ENCODE measurements around the gene OR2H1. TPM values are rescaled to one million over a fixed set of nuclear protein-coding genes. Genes with fewer than 3 reads are reported as not detected.
A peak's percentile ranks its signal among the peaks of the same experiment; 100 is the strongest.

Gene OR2H1
- total and polyA plus RNA-seq, 9 of the 15 experiments (the other 6 are each of a cell fraction or from before 2014, with no cell fraction given): not detected

DNA sequence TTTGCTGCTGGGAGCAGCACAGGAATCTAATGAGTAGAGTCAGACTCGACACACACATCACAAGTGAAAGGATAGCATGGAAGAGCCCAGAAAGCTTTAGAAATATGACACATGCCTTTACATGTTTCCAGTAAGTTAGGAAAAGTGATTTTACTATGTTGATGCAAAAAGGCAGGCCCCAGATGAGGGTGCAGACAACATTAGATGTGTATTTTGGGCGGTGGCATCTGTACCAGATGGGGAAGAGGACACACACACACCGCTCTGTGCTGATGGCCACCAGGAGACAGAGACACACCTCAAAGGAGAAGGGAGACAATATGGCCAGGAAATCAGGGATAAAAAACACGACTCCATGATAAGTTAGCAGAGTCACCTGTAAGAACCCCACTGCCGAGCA is 30.2 kb downstream of the OR2H1 start:
- Histone ChIP-seq H3K4me1 (replicated peaks in 1 of 2; ENCODE audit: control insufficient read depth in 2 of 2, insufficient read depth in 2 of 2, low read length in 2 of 2) (peaks cover 8 to 39% of the 10 kb centered on the region in 2 experiments; a peak in 4 of 5 replicates), H3K36me3 (ENCODE audit: control insufficient read depth, insufficient read depth, low read length) (no peaks in the 10 kb centered on the region), H3K79me2 (ENCODE audit: control insufficient read depth, insufficient read depth, low read length) (no peaks in the 10 kb centered on the region), H3K4me3 (no peak overlapping the region), H3K27me3 (ENCODE audit: control insufficient read depth in 2 of 2, insufficient read depth in 2 of 2, low read length in 2 of 2) (no peaks in the 10 kb centered on the region), H3K9me3 (replicated peaks; ENCODE audit: control insufficient read depth, insufficient read depth, low read depth, low read length) (no peaks in the 10 kb centered on the region), H3K9me1 (ENCODE audit: control insufficient read depth, insufficient read depth, low read length) (no peaks in the 10 kb centered on the region), H3K27ac (ENCODE audit: extremely low read depth, low read depth, low read length) (no peak overlapping the region), H3K4me2 (ENCODE audit: insufficient read depth, low read length) (no peak overlapping the region), H4K20me1 (replicated peaks; ENCODE audit: control insufficient read depth, insufficient read depth, low read length) (no peaks in the 10 kb centered on the region), H2AFZ (ENCODE audit: low read depth, low read length) (peak overlapping the region; percentile 10; the same call in 1 of the 2 replicates), H3K9ac (ENCODE audit: insufficient read depth in 1 of 2, low read depth in 2 of 2, low read length in 2 of 2) (no peak overlapping the region)
- BruUV-seq (replicated peaks): no TSS peak
- no peak for FAIRE-seq
- DNase-seq (ENCODE audit: extremely low read depth in 1 of 4, low spot score in 3 of 4): no peak
- CTCF ChIA-PET (ENCODE audit: low intra/inter-chr PET ratio): no interaction called here
- intact Hi-C loops (cut with micrococcal nuclease) (no loop called here), in situ Hi-C loops (cut with MboI) (no loop called here)
- POLR2A ChIA-PET: interaction anchor here (0.6 to 2.4 kb wide), 3 partner anchors 10 to 38 kb away, joined by 3 to 6 read pairs (median 3); no protein-coding TSS in a partner anchor
- 14% methylated on average over 5 of the region's 5 CpGs for WGBS (ENCODE audit: insufficient coverage, low coverage, missing lambda C conversion rate)
- no peak for TF ChIP-seq GABPA (tag; conservative IDR thresholded peaks at IDR 0.05; ENCODE audit: low read depth)
- TF ChIP-seq, protein P1, sequence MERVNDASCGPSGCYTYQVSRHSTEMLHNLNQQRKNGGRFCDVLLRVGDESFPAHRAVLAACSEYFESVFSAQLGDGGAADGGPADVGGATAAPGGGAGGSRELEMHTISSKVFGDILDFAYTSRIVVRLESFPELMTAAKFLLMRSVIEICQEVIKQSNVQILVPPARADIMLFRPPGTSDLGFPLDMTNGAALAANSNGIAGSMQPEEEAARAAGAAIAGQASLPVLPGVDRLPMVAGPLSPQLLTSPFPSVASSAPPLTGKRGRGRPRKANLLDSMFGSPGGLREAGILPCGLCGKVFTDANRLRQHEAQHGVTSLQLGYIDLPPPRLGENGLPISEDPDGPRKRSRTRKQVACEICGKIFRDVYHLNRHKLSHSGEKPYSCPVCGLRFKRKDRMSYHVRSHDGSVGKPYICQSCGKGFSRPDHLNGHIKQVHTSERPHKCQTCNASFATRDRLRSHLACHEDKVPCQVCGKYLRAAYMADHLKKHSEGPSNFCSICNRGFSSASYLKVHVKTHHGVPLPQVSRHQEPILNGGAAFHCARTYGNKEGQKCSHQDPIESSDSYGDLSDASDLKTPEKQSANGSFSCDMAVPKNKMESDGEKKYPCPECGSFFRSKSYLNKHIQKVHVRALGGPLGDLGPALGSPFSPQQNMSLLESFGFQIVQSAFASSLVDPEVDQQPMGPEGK (CRISPR knock-in tag; IDR thresholded peaks at IDR 0.05; ENCODE audit: borderline replicate concordance): 0 out of 2 replicates have a peak, but pooled peaks have one; percentile 5
- ATAC-seq: no peak

DNA sequence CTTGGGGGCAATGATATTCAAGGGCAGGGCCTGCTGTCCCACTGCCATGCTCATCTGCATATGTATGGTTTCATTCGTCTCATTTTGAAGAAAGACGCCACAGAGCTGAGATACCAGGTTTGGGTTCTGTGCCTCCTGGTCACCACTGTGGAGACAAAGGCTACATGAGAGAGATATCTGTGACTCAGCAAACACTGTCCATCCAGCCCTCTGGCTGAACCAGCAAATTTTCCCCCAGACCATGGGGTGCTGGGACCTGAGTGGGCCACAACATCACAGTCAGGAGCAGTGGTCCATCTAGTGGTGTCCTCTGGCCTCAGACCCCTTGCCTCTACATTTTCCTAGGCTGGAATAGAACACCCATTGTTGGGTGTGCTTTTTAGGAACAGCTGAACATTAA is 30.7 kb downstream of the OR2H1 start, which contains the start of gene MAS1L:
Gene MAS1L (minus strand): TSS at position 297 of the 400 bp plus-strand sequence. CDS start 54 bp downstream, at position 243.
- Histone ChIP-seq H2AFZ (ENCODE audit: low read depth, low read length) (peak within 1 kb of the TSS; percentile 10), H3K4me1 (replicated peaks in 1 of 2; ENCODE audit: control insufficient read depth in 2 of 2, insufficient read depth in 2 of 2, low read length in 2 of 2) (peaks cover 8 to 39% of the 10 kb centered on the region in 2 experiments; a peak in 4 of 5 replicates), H3K27ac (ENCODE audit: extremely low read depth, low read depth, low read length) (no peak within 1 kb of the TSS), H3K4me2 (ENCODE audit: insufficient read depth, low read length) (no peak within 1 kb of the TSS; the same call in 1 of the 2 replicates), H3K9ac (ENCODE audit: insufficient read depth in 1 of 2, low read depth in 2 of 2, low read length in 2 of 2) (no peak within 1 kb of the TSS), H4K20me1 (replicated peaks; ENCODE audit: control insufficient read depth, insufficient read depth, low read length) (no peaks in the 10 kb centered on the region), H3K9me1 (ENCODE audit: control insufficient read depth, insufficient read depth, low read length) (no peaks in the 10 kb centered on the region), H3K9me3 (replicated peaks; ENCODE audit: control insufficient read depth, insufficient read depth, low read depth, low read length) (no peaks in the 10 kb centered on the region), H3K79me2 (ENCODE audit: control insufficient read depth, insufficient read depth, low read length) (no peaks in the 10 kb centered on the region), H3K36me3 (ENCODE audit: control insufficient read depth, insufficient read depth, low read length) (no peaks in the 10 kb centered on the region), H3K27me3 (ENCODE audit: control insufficient read depth in 2 of 2, insufficient read depth in 2 of 2, low read length in 2 of 2) (no peaks in the 10 kb centered on the region), H3K4me3 (no peak within 1 kb of the TSS)
- ATAC-seq (peak; percentile 77), DNase-seq (ENCODE audit: extremely low read depth in 1 of 4, low spot score in 3 of 4) (peak in 2 of 4 experiments; percentile 41 to 42), FAIRE-seq (peak; percentile 26)
- in situ Hi-C loops (cut with MboI): no loop called here
- BruUV-seq (replicated peaks): no TSS peak
- 10% methylated on average over 2 of the region's 2 CpGs for WGBS (ENCODE audit: insufficient coverage, low coverage, missing lambda C conversion rate)
- ChIA-PET CTCF (ENCODE audit: low intra/inter-chr PET ratio) (no interaction called here), POLR2A (interaction anchor here (0.6 to 2.4 kb wide), 3 partner anchors 10 to 401 kb away, joined by 3 to 6 read pairs (median 3); partner anchors contain the start of gene OR2B3)
- intact Hi-C loops (cut with micrococcal nuclease): no loop called here
- TF ChIP-seq ZNF316 (IDR thresholded peaks at IDR 0.05) (peak; percentile 82), NFE2 (IDR thresholded peaks at IDR 0.05; ENCODE audit: low read depth) (peak; percentile 91), C11orf30 (IDR thresholded peaks at IDR 0.05; ENCODE audit: low read depth) (peak; percentile 86), MAFG (tag; conservative IDR thresholded peaks at IDR 0.05) (peak; percentile 80), ZNF695 (CRISPR knock-in tag; IDR thresholded peaks at IDR 0.05) (no peak), ZNF431 (CRISPR knock-in tag; IDR thresholded peaks at IDR 0.05) (no peak), MAFF (IDR thresholded peaks at IDR 0.05; ENCODE audit: low read length) (peak; percentile 76; the same call in 1 of the 2 replicates), NONO (IDR thresholded peaks at IDR 0.05; ENCODE audit: low read depth in 2 of 2, low read length in 1 of 2) (no peak), KLF6 (CRISPR knock-in tag; IDR thresholded peaks at IDR 0.05; ENCODE audit: borderline replicate concordance) (peak; percentile 47; the same call in 1 of the 2 replicates), ZNF445 (CRISPR knock-in tag; IDR thresholded peaks at IDR 0.05; ENCODE audit: low read depth) (no peak), MAFK (IDR thresholded peaks at IDR 0.05; ENCODE audit: low read length) (peak; percentile 71), ADNP (tag; IDR thresholded peaks at IDR 0.05) (no peak), RAD21 (CRISPR knock-in tag; conservative IDR thresholded peaks at IDR 0.05 in 1 of 2, IDR thresholded peaks at IDR 0.05 in 1 of 2) (0 out of 4 replicates have a peak, but pooled peaks of 1 of the 2 experiments have one; percentile 15)
